GM23338 (cell line): ENCODE measurements around the gene MAIP1. TPM values are rescaled to one million over a fixed set of nuclear protein-coding genes. Genes with fewer than 3 reads are reported as not detected.

Source experiments
- ATAC-seq: fragments of 200-7000 bp; cut with Tn5 transposase; 3 replicates; pipeline ENCODE4 v1.9.1; 2020
- DNase-seq: peaks from one replicate; pipeline ENCODE4 v3.0.0-alpha.2; 2015; ENCODE audit warnings: low spot score
- H2AFZ ChIP-seq: fragments of 200-600 bp; sonication (generic); 2 replicates; pipeline ENCODE4 v1.8.0; 2016; ENCODE audit warnings: antibody characterized with exemption, mild to moderate bottlenecking, moderate library complexity
- H3F3A ChIP-seq: fragments of 200-600 bp; sonication (generic); replicated peaks from 2 replicates; pipeline ENCODE4 v1.8.0; 2017; ENCODE audit warnings: antibody characterized with exemption, mixed run types, low read depth
- H3K27ac ChIP-seq: fragments of 200-600 bp; sonication (generic); 2 replicates; pipeline ENCODE4 v1.6.1; 2016; ENCODE audit warnings: low read depth
- H3K27me3 ChIP-seq: fragments of 200-600 bp; sonication (generic); 2 replicates; pipeline ENCODE4 v1.8.0; 2016; ENCODE audit warnings: mild to moderate bottlenecking, mixed run types, moderate library complexity; ENCODE audit not compliant: insufficient read depth
- H3K36me3 ChIP-seq: fragments of 200-600 bp; sonication (generic); 2 replicates; pipeline ENCODE4 v1.8.0; 2016; ENCODE audit warnings: mild to moderate bottlenecking; ENCODE audit not compliant: insufficient read depth
- H3K4me1 ChIP-seq: fragments of 200-600 bp; sonication (generic); 2 replicates; pipeline ENCODE4 v1.8.0; 2016; ENCODE audit warnings: mild to moderate bottlenecking, moderate library complexity; ENCODE audit not compliant: insufficient read depth
- H3K4me2 ChIP-seq: fragments of 200-600 bp; sonication (generic); 2 replicates; pipeline ENCODE4 v1.7.1; 2017; ENCODE audit warnings: mixed run types
- H3K4me3 ChIP-seq: fragments of 200-600 bp; sonication (generic); 2 replicates; pipeline ENCODE4 v1.6.1; 2016; ENCODE audit warnings: mixed run types
- H3K79me2 ChIP-seq: fragments of 200-600 bp; sonication (generic); replicated peaks from 2 replicates; pipeline ENCODE4 v1.8.0; 2017; ENCODE audit warnings: mild to moderate bottlenecking; ENCODE audit not compliant: insufficient read depth
- H3K9me2 ChIP-seq: fragments of 200-600 bp; sonication (generic); 2 replicates; pipeline ENCODE4 v1.8.0; 2017; ENCODE audit not compliant: insufficient read depth
- H4K20me1 ChIP-seq: fragments of 200-600 bp; sonication (generic); replicated peaks from 2 replicates; pipeline ENCODE4 v1.8.0; 2017; ENCODE audit warnings: mild to moderate bottlenecking; ENCODE audit not compliant: insufficient read depth
- H3K27ac Mint-ChIP-seq: 2 replicates; pipeline ENCODE4 v1.8.0; 2020; ENCODE audit warnings: inconsistent platforms, mild to moderate bottlenecking, moderate library complexity, mixed read lengths
- H3K27me3 Mint-ChIP-seq: 3 replicates; pipeline ENCODE4 v1.8.0; 2022; ENCODE audit warnings: low read depth, mild to moderate bottlenecking, moderate library complexity, mixed read lengths, inconsistent platforms; ENCODE audit not compliant: insufficient read depth, poor library complexity
- H3K36me3 Mint-ChIP-seq: 3 replicates; pipeline ENCODE4 v1.8.0; 2021; ENCODE audit warnings: low read depth, mild to moderate bottlenecking, inconsistent platforms, moderate library complexity, mixed read lengths
- H3K4me1 Mint-ChIP-seq: 3 replicates; pipeline ENCODE4 v1.8.0; 2020; ENCODE audit warnings: mild to moderate bottlenecking, inconsistent platforms, mixed read lengths
- H3K4me3 Mint-ChIP-seq: 3 replicates; pipeline ENCODE4 v1.8.0; 2021; ENCODE audit warnings: moderate library complexity, mild to moderate bottlenecking, inconsistent platforms, mixed read lengths
- H3K9me3 Mint-ChIP-seq: 3 replicates; pipeline ENCODE4 v1.8.0; 2020; ENCODE audit warnings: moderate library complexity, mild to moderate bottlenecking, inconsistent platforms, mixed read lengths
- ETS1 ChIP-seq: IDR thresholded peaks from 2 replicates; pipeline ENCODE4 v1.6.1; 2016; ENCODE audit warnings: antibody characterized with exemption
- EZH2 ChIP-seq: fragments of 200-600 bp; sonication (generic); IDR thresholded peaks from one replicate; pipeline ENCODE4 v1.8.0; 2017; ENCODE audit warnings: antibody characterized with exemption, mild to moderate bottlenecking, low read depth; ENCODE audit not compliant: unreplicated experiment
- JUNB ChIP-seq: IDR thresholded peaks from one replicate; pipeline ENCODE4 v1.6.1; 2016; ENCODE audit warnings: antibody characterized with exemption; ENCODE audit not compliant: unreplicated experiment
- NANOG ChIP-seq: IDR thresholded peaks from 2 replicates; pipeline ENCODE4 v1.6.1; 2016; ENCODE audit warnings: antibody characterized with exemption, borderline replicate concordance
- REST ChIP-seq: IDR thresholded peaks from one replicate; pipeline ENCODE4 v1.6.1; 2018; ENCODE audit warnings: antibody characterized with exemption; ENCODE audit not compliant: unreplicated experiment
- ZNF114 ChIP-seq: fragments of 250-450 bp; sonication (Bioruptor Pico); IDR thresholded peaks from 2 replicates; pipeline ENCODE4 v1.5.0; 2020; ENCODE audit warnings: mild to moderate bottlenecking, moderate library complexity
- ZNF331 ChIP-seq: fragments of 250-450 bp; sonication (Bioruptor Pico); IDR thresholded peaks from 2 replicates; pipeline ENCODE4 v1.5.0; 2020; ENCODE audit warnings: low read depth, mild to moderate bottlenecking, moderate library complexity
- ZNF462 ChIP-seq: fragments of 250-450 bp; sonication (Bioruptor Pico); IDR thresholded peaks from 2 replicates; pipeline ENCODE4 v1.5.0; 2020; ENCODE audit warnings: mild to moderate bottlenecking, moderate library complexity
- polyA plus RNA-seq: library from polyadenylated mRNA; unstranded; fragments of >200 nt; fragmentation: Nextera tagmentation; extraction: Ambion mirVana; gene quantifications from 2 replicates; pipeline ENCODE4 v1.2.1, GENCODE V29; 2016
- total RNA-seq: library from RNA; depleted of rRNA; stranded (reverse); fragments of >200 nt; shearing (Covaris generic); gene quantifications from 2 replicates; pipeline ENCODE4 v1.2.3, GENCODE V29; 2014

The MAIP1 gene
- total and polyA plus RNA-seq, 2 experiments from 2014 or later = 36.0 to 41.9 TPM

- Mint-ChIP-seq H3K9me3 (no peaks in the 10 kb centered on the region), H3K4me3 (peak overlapping the region; percentile 8; the same call in 1 of the 3 replicates), H3K27ac (no peak overlapping the region), H3K27me3 (peaks cover 16% of the 10 kb centered on the region), H3K4me1 (peaks cover 25% of the 10 kb centered on the region), H3K36me3 (peaks cover 42% of the 10 kb centered on the region)
- ATAC-seq (no peak), DNase-seq (no peak)
- Histone ChIP-seq H3K79me2 (peaks cover 56% of the 10 kb centered on the region), H3K27me3 (no peaks in the 10 kb centered on the region), H3K27ac (no peak overlapping the region), H4K20me1 (no peaks in the 10 kb centered on the region; the same call in none of the 2 replicates), H3K4me1 (peaks cover 16% of the 10 kb centered on the region), H3K36me3 (peaks cover 41% of the 10 kb centered on the region), H2AFZ (no peak overlapping the region), H3K4me2 (peak overlapping the region; percentile 83), H3F3A (no peaks in the 10 kb centered on the region), H3K4me3 (peak overlapping the region; percentile 77; the same call in 1 of the 2 replicates), H3K9me2 (no peaks in the 10 kb centered on the region)
- TF ChIP-seq NANOG (no peak), ZNF331 (CRISPR knock-in tag) (no peak), ZNF462 (CRISPR knock-in tag) (no peak), ETS1 (no peak), REST (no peak), JUNB (no peak), ZNF114 (CRISPR knock-in tag) (no peak), EZH2 (no peak)
Observed at GRCh38 chr2:199958014-199958413, 2.6 kb downstream of the MAIP1 start.
